ENCODE data around the gene GCHFR. TPM values are rescaled to one million over a fixed set of nuclear protein-coding genes. Genes with fewer than 3 reads are reported as not detected.

The GCHFR gene
- total RNA-seq, 1 experiment from 2014 or later = 1.5 TPM

DNA sequence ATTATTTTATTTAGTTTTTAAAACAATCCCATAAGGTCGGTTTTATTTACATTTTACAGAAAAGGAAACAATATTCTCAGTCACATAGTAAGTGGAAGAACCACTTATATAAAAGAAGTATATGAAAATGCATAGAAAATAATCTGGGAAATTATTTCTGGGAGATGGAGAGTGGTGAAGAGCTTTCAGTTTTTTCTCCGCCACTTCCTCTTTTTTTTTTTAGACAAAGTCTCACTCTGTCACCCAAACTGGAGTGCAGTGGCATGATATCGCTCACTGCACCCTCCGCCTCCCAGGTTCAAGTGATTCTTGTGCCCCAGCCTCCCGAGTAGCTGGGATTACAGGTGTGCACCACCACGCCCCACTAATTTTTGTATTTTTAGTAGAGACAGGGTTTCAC, 47.7 kb upstream of the GCHFR start:
- ChIA-PET POLR2A (no interaction called here), CTCF (no interaction called here), RAD21 (ENCODE audit: low non-redundant PET in 1 of 2, low total read pairs in 2 of 2, uncharacterized antibody in 2 of 2, unreplicated experiment in 2 of 2) (no interaction called here)
- no peak for ATAC-seq
- Histone ChIP-seq H3K79me2 (ENCODE audit: insufficient read depth, low read length) (0 out of 2 replicates have a peak, but pooled peaks cover 10% of the 10 kb centered on the region), H3K27ac (ENCODE audit: low read depth, low read length) (no peak overlapping the region), H4K20me1 (ENCODE audit: insufficient read depth) (no peaks in the 10 kb centered on the region), H3K4me1 (ENCODE audit: control insufficient read depth in 1 of 2, insufficient read depth in 2 of 2, low read length in 2 of 2) (no peaks in the 10 kb centered on the region), H3K9me2 (ENCODE audit: insufficient read depth) (no peaks in the 10 kb centered on the region), H3K9ac (ENCODE audit: low read length) (no peak overlapping the region), H3K9me3 (ENCODE audit: control insufficient read depth in 1 of 2, insufficient read depth in 1 of 2, low read depth in 1 of 2, low read length in 2 of 2) (no peaks in the 10 kb centered on the region), H3K4me2 (ENCODE audit: low read length) (no peak overlapping the region), H2AFZ (ENCODE audit: low read depth, low read length, poor library complexity, severe bottlenecking) (no peak overlapping the region), H3K4me3 (replicated peaks in 1 of 2; ENCODE audit: low read depth in 1 of 2, low read length in 2 of 2) (no peak overlapping the region), H3K27me3 (ENCODE audit: insufficient read depth, low read length) (no peaks in the 10 kb centered on the region), H3K36me3 (ENCODE audit: control insufficient read depth in 1 of 2, insufficient read depth in 2 of 2, low read length in 2 of 2) (peaks cover 18 to 43% of the 10 kb centered on the region in 2 experiments)
- BruUV-seq (replicated peaks) = no TSS peak
- no peak for DNase-seq (ENCODE audit: low read depth, low spot score)
- TF ChIP-seq, protein P1, sequence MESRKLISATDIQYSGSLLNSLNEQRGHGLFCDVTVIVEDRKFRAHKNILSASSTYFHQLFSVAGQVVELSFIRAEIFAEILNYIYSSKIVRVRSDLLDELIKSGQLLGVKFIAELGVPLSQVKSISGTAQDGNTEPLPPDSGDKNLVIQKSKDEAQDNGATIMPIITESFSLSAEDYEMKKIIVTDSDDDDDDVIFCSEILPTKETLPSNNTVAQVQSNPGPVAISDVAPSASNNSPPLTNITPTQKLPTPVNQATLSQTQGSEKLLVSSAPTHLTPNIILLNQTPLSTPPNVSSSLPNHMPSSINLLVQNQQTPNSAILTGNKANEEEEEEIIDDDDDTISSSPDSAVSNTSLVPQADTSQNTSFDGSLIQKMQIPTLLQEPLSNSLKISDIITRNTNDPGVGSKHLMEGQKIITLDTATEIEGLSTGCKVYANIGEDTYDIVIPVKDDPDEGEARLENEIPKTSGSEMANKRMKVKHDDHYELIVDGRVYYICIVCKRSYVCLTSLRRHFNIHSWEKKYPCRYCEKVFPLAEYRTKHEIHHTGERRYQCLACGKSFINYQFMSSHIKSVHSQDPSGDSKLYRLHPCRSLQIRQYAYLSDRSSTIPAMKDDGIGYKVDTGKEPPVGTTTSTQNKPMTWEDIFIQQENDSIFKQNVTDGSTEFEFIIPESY (IDR thresholded peaks at IDR 0.05; ENCODE audit: extremely low read depth, insufficient replicate concordance, low read length) = no peak
- TF ChIP-seq EZH2phosphoT487 (IDR thresholded peaks at IDR 0.05; ENCODE audit: borderline replicate concordance) (no peak), CEBPB (IDR thresholded peaks at IDR 0.05; ENCODE audit: low read depth) (no peak), SP1 (IDR thresholded peaks at IDR 0.05; ENCODE audit: low read depth) (no peak), ELF1 (IDR thresholded peaks at IDR 0.05; ENCODE audit: borderline replicate concordance, low read depth) (no peak), EGR1 (IDR thresholded peaks at IDR 0.05; ENCODE audit: low read depth) (no peak), SRF (IDR thresholded peaks at IDR 0.05; ENCODE audit: low read depth) (no peak), FOSL1 (IDR thresholded peaks at IDR 0.05; ENCODE audit: low read depth) (no peak), SIN3A (IDR thresholded peaks at IDR 0.05; ENCODE audit: low read depth) (no peak), JUND (IDR thresholded peaks at IDR 0.05) (no peak), YY1 (IDR thresholded peaks at IDR 0.05; ENCODE audit: extremely low read depth, insufficient replicate concordance, low read depth, low read length) (no peak), ZNF274 (IDR thresholded peaks at IDR 0.05; ENCODE audit: low read depth, low read length) (no peak)
- intact Hi-C loops (cut with micrococcal nuclease) = no loop called here

Measured in HCT116 (cell line).